ENCODE data around the gene CACNG3. TPM values are rescaled to one million over a fixed set of nuclear protein-coding genes. Genes with fewer than 3 reads are reported as not detected.
"Not testable (repeated sequence)": the region's sequence is repeated elsewhere in the genome, so short reads cannot be mapped to it uniquely, and the experiment has no call there.

Gene CACNG3
- total RNA-seq, 6 donors from 2014 or later, result not detected

- ATAC-seq (ENCODE audit: low FRiP score in 2 of 2) (no peak), DNase-seq (no peak)
- H3K36me3 ChIP-seq, result no peaks in the 10 kb centered on the region
- no peak overlapping the region for H3K4me3 ChIP-seq
- no peaks in the 10 kb centered on the region for H3K4me1 ChIP-seq
- TF ChIP-seq POLR2AphosphoS5 (IDR thresholded peaks at IDR 0.05) (no peak), POLR2A (IDR thresholded peaks at IDR 0.05) (no peak), EP300 (IDR thresholded peaks at IDR 0.05) (no peak), CTCF (IDR thresholded peaks at IDR 0.05) (no peak)
- H3K27me3 ChIP-seq, result no peaks in the 10 kb centered on the region
- H3K9me3 ChIP-seq, result peaks cover 0 to 8% (median 4%) of the 10 kb centered on the region in 4 donors
- 86 to 88% methylated on average over 2 of the region's 2 CpGs for WGBS, 2 donors
- no peak overlapping the region for H3K27ac ChIP-seq
Observed at GRCh38 chr16:24232936-24233335, 23.2 kb upstream of the CACNG3 start.

GRCh38 chr16:24234737-24235136 lies 21.4 kb upstream of the CACNG3 start:
- TF ChIP-seq POLR2AphosphoS5 (IDR thresholded peaks at IDR 0.05) (no peak), CTCF (IDR thresholded peaks at IDR 0.05) (no peak), POLR2A (IDR thresholded peaks at IDR 0.05) (no peak), EP300 (IDR thresholded peaks at IDR 0.05) (no peak)
- H3K9me3 ChIP-seq, result peaks cover 0 to 10% (median 4%) of the 10 kb centered on the region in 4 donors
- no peak overlapping the region for H3K27ac ChIP-seq
- 78 to 84% methylated on average over 5 of the region's 5 CpGs for WGBS, 2 donors
- no peaks in the 10 kb centered on the region for H3K27me3 ChIP-seq
- no peak overlapping the region for H3K4me3 ChIP-seq
- no peak for ATAC-seq (ENCODE audit: low FRiP score in 2 of 2)
- H3K36me3 ChIP-seq, result no peaks in the 10 kb centered on the region
- no peak for DNase-seq
- H3K4me1 ChIP-seq, result no peaks in the 10 kb centered on the region

GRCh38 chr16:24235806-24236205 lies 20.3 kb upstream of the CACNG3 start:
- Histone ChIP-seq H3K27ac (no peak overlapping the region), H3K9me3 (peaks cover 0 to 10% (median 4%) of the 10 kb centered on the region in 4 donors), H3K27me3 (no peaks in the 10 kb centered on the region), H3K36me3 (no peaks in the 10 kb centered on the region), H3K4me3 (no peak overlapping the region), H3K4me1 (no peaks in the 10 kb centered on the region)
- WGBS, 2 donors, result 68 to 83% methylated on average over 2 of the region's 2 CpGs
- no peak for TF ChIP-seq POLR2A (IDR thresholded peaks at IDR 0.05)
- no peak for TF ChIP-seq CTCF (IDR thresholded peaks at IDR 0.05)
- TF ChIP-seq POLR2AphosphoS5 (IDR thresholded peaks at IDR 0.05), result no peak
- no peak for TF ChIP-seq EP300 (IDR thresholded peaks at IDR 0.05)
- DNase-seq, result no peak
- ATAC-seq (ENCODE audit: low FRiP score in 2 of 2), result no peak

GRCh38 chr16:24238846-24239245 lies 17.3 kb upstream of the CACNG3 start:
- not testable (repeated sequence) for DNase-seq; H3K36me3 ChIP-seq; H3K27me3 ChIP-seq; H3K4me1 ChIP-seq; ATAC-seq (ENCODE audit: low FRiP score in 2 of 2); H3K27ac ChIP-seq; H3K4me3 ChIP-seq
- H3K9me3 ChIP-seq, result peaks cover 0 to 10% (median 4%) of the 10 kb centered on the region in 4 donors
- 73 to 77% methylated on average over 2 of the region's 2 CpGs for WGBS, 2 donors

- ATAC-seq (ENCODE audit: low FRiP score in 2 of 2), result no peak
- no peaks in the 10 kb centered on the region for H3K9me3 ChIP-seq
- no peaks in the 10 kb centered on the region for H3K36me3 ChIP-seq
- no peaks in the 10 kb centered on the region for H3K27me3 ChIP-seq
- no peak overlapping the region for H3K27ac ChIP-seq
- no peaks in the 10 kb centered on the region for H3K4me1 ChIP-seq
- no peak for DNase-seq
- TF ChIP-seq POLR2AphosphoS5 (IDR thresholded peaks at IDR 0.05) (no peak), POLR2A (IDR thresholded peaks at IDR 0.05) (no peak), CTCF (IDR thresholded peaks at IDR 0.05) (no peak), EP300 (IDR thresholded peaks at IDR 0.05) (no peak)
- WGBS, 2 donors, result 86 to 90% methylated on average over 4 of the region's 4 CpGs
- H3K4me3 ChIP-seq, result no peak overlapping the region
Observed at GRCh38 chr16:24246911-24247607, 9.1 kb upstream of the CACNG3 start.
